Lower lobe of right lung (tissue), 2 donors: Measurements from ENCODE around the gene MYZAP. TPM values are rescaled to one million over a fixed set of nuclear protein-coding genes. Genes with fewer than 3 reads are reported as not detected.

ENCODE experiments used
- ATAC-seq, 2 donors: fragments of 200-7000 bp; cut with Tn5 transposase; one replicate each; pipeline ENCODE4 v1.9.1; 2020 to 2022; ENCODE audit warnings: mild to moderate bottlenecking in 2 of 2, moderate library complexity in 2 of 2
- DNase-seq: peaks from one replicate; pipeline ENCODE4 v3.0.0-alpha.2; 2020
- H3K27ac ChIP-seq: fragments of 200-600 bp; one replicate; pipeline ENCODE4 v1.8.0; 2022
- H3K27me3 ChIP-seq: fragments of 200-600 bp; one replicate; pipeline ENCODE4 v1.8.0; 2022; ENCODE audit warnings: low read depth
- H3K36me3 ChIP-seq: fragments of 200-600 bp; one replicate; pipeline ENCODE4 v1.8.0; 2022; ENCODE audit warnings: mild to moderate bottlenecking
- H3K4me1 ChIP-seq: fragments of 200-600 bp; one replicate; pipeline ENCODE4 v1.8.0; 2022
- H3K4me3 ChIP-seq: fragments of 200-600 bp; one replicate; pipeline ENCODE4 v1.8.0; 2022; ENCODE audit warnings: mild to moderate bottlenecking
- H3K9me3 ChIP-seq: fragments of 200-600 bp; one replicate; pipeline ENCODE4 v1.8.0; 2022
- intact Hi-C: fragments of 100-400 bp; cut with DNase I; formaldehyde crosslinking; loops from one replicate; pipeline ENCODE4 v1.11.0; 2022
- total RNA-seq: library from RNA; stranded (reverse); fragmentation: NEBNext Ultra II Directional; extraction: Animal tissue kit (Norgen Biotek cat#: 25700); gene quantifications from one replicate; pipeline ENCODE4 v1.2.1, GENCODE V29; 2021
- TF ChIP-seq, protein P1 (sequence below): fragments of 200-600 bp; IDR thresholded peaks from one replicate; pipeline ENCODE4 v1.8.0; 2022; ENCODE audit warnings: antibody characterized with exemption, mild to moderate bottlenecking
- donor health status: DM: no; HTN: yes; CAD: no; lungs with severe emphysema.

Gene MYZAP
- total RNA-seq, 1 donor from 2014 or later, result 41.3 TPM

- Histone ChIP-seq H3K27ac (no peak overlapping the region), H3K27me3 (no peaks in the 10 kb centered on the region), H3K4me3 (no peak overlapping the region), H3K36me3 (no peaks in the 10 kb centered on the region), H3K9me3 (no peaks in the 10 kb centered on the region), H3K4me1 (peaks cover 23% of the 10 kb centered on the region)
- TF ChIP-seq, protein P1, sequence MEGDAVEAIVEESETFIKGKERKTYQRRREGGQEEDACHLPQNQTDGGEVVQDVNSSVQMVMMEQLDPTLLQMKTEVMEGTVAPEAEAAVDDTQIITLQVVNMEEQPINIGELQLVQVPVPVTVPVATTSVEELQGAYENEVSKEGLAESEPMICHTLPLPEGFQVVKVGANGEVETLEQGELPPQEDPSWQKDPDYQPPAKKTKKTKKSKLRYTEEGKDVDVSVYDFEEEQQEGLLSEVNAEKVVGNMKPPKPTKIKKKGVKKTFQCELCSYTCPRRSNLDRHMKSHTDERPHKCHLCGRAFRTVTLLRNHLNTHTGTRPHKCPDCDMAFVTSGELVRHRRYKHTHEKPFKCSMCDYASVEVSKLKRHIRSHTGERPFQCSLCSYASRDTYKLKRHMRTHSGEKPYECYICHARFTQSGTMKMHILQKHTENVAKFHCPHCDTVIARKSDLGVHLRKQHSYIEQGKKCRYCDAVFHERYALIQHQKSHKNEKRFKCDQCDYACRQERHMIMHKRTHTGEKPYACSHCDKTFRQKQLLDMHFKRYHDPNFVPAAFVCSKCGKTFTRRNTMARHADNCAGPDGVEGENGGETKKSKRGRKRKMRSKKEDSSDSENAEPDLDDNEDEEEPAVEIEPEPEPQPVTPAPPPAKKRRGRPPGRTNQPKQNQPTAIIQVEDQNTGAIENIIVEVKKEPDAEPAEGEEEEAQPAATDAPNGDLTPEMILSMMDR, result no peak
- DNase-seq, result no peak
- ATAC-seq, result peak in 1 of 2 donors; percentile 2
- intact Hi-C loops, result no loop called here
These were observed 29.4 kb upstream of the MYZAP start for GRCh38 chr15:57562196-57562769.

- no peaks in the 10 kb centered on the region for H3K27me3 ChIP-seq
- H3K27ac ChIP-seq, result no peak overlapping the region
- ATAC-seq, result no peak
- H3K4me3 ChIP-seq, result no peak overlapping the region
- TF ChIP-seq, protein P1, result no peak
- DNase-seq, result no peak
- peaks cover 23% of the 10 kb centered on the region for H3K4me1 ChIP-seq
- no peaks in the 10 kb centered on the region for H3K36me3 ChIP-seq
- intact Hi-C loops, result no loop called here
- no peaks in the 10 kb centered on the region for H3K9me3 ChIP-seq
These were observed 28.3 kb upstream of the MYZAP start for GRCh38 chr15:57563416-57563815.

DNA sequence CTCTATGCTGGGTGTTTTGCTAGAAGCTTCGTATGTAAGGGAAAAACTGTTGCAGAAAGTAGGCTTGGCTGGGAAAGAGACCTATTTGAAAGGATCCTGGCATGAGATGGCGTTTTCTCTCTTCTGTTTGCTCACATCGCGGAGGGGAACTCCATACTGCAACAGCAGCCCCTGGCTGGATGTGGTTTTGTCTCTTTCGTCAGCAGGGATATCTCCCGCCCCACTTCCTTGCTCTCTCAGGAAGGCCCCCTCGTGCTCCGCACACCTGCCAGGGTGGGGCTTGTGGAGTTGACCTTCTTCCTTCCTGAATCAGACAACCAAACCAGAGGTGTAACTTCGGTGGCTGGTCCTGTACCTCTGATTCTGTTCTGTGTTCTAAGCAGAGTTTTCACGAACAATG, 26.4 kb upstream of the MYZAP start:
- Histone ChIP-seq H3K4me3 (no peak overlapping the region), H3K36me3 (no peaks in the 10 kb centered on the region), H3K4me1 (peaks cover 23% of the 10 kb centered on the region), H3K9me3 (no peaks in the 10 kb centered on the region), H3K27ac (peak overlapping the region; percentile 26), H3K27me3 (no peaks in the 10 kb centered on the region)
- DNase-seq (no peak), ATAC-seq (no peak)
- TF ChIP-seq, protein P1, result no peak
- intact Hi-C loops, result no loop called here

DNA sequence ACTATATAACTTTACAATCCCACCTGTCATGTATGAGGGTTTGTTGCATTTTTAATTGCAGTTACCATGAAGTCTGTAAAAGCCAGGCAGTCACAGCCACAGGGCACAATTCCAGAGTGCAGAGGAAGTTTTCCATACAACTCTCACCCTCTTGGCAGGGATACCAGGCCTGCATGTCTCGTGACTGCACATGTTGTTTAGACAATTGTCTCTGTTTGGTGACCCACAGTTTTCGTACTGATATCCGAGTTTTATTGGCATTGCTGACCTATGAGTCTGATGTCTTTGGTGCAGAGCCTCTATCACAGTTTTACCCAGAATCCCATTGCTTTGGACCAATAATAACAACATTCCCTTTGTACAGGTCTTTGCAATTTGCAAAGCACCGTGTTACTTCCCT, 24.9 kb upstream of the MYZAP start:
- no peak overlapping the region for H3K4me3 ChIP-seq
- TF ChIP-seq, protein P1, result no peak
- no peaks in the 10 kb centered on the region for H3K27me3 ChIP-seq
- peak overlapping the region; percentile 46 for H3K27ac ChIP-seq
- intact Hi-C loops, result no loop called here
- H3K4me1 ChIP-seq, result peaks cover 12% of the 10 kb centered on the region
- no peaks in the 10 kb centered on the region for H3K9me3 ChIP-seq
- H3K36me3 ChIP-seq, result no peaks in the 10 kb centered on the region
- no peak for ATAC-seq
- DNase-seq, result no peak

DNA sequence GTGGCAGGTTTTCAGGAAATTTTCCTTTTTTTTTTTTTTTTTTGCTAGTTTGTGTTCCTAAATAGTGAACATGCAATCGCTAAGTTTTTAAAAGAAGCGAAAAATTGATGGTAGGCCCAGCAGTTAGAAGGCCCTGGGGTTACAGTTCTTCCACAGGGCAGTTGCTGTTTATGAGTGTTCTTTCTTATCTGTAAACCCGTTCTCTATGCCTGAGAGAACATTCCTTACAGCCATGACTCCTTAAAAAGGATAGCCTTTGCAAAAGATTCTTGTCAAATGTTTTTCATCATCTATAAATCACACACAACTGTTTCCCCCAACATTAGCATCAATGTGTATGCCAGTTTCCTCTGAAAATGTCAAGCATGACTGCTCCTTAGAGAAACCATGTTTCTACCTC, 23.8 kb upstream of the MYZAP start:
- TF ChIP-seq, protein P1, result no peak
- H3K36me3 ChIP-seq, result no peaks in the 10 kb centered on the region
- intact Hi-C loops, result no loop called here
- H3K27ac ChIP-seq, result no peak overlapping the region
- no peak for DNase-seq
- H3K9me3 ChIP-seq, result no peaks in the 10 kb centered on the region
- no peak for ATAC-seq
- no peaks in the 10 kb centered on the region for H3K27me3 ChIP-seq
- no peak overlapping the region for H3K4me3 ChIP-seq
- peaks cover 12% of the 10 kb centered on the region for H3K4me1 ChIP-seq
